Omental fat pad (tissue), 4 donors: ENCODE data around the gene KRTAP24-1. TPM values are rescaled to one million over a fixed set of nuclear protein-coding genes. Genes with fewer than 3 reads are reported as not detected.

Experiments
- ATAC-seq: fragments of 150-250 bp; one replicate; pipeline ENCODE4 v1.9.1; 2016; ENCODE audit warnings: mild to moderate bottlenecking, moderate library complexity; ENCODE audit not compliant: low FRiP score
- DNase-seq: peaks from one replicate; pipeline ENCODE4 v3.0.0-alpha.2; 2019; ENCODE audit warnings: low spot score
- total RNA-seq, 4 donors: library from RNA; depleted of rRNA; stranded (reverse); fragments of >200 nt; gene quantifications; one replicate each; pipeline ENCODE4 v1.1.0, GENCODE V29; 2016
- TF ChIP-seq, protein P1 (sequence below), 3 donors: fragments of 450-650 bp; IDR thresholded peaks; one replicate each; pipeline ENCODE4 v1.5.1; 2016 to 2017; ENCODE audit warnings: antibody characterized with exemption in 3 of 3, mild to moderate bottlenecking in 3 of 3, moderate library complexity in 2 of 3

The KRTAP24-1 gene
- total RNA-seq, 4 donors from 2014 or later = not detected

DNA sequence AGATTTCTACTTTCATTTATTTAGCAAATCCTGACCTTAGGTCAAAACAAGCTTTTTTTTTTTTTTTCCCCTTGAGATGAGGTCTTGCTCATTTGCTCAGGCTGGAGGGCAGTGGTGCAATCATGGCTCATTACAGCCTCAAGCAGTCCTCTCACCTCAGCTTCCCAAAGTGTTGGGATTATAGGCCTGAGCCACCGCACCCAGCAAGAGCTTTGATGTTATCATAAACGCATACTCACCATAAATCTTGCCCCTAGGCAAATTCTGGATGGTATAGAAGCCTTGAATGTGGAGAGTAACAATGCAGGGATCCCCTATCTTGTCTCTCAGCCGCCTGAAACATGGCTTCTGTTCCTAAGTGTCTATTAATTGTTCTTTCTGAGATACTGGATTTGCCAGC is 42.1 kb downstream of the KRTAP24-1 start:
- DNase-seq = no peak
- ATAC-seq = no peak
- TF ChIP-seq, protein P1, sequence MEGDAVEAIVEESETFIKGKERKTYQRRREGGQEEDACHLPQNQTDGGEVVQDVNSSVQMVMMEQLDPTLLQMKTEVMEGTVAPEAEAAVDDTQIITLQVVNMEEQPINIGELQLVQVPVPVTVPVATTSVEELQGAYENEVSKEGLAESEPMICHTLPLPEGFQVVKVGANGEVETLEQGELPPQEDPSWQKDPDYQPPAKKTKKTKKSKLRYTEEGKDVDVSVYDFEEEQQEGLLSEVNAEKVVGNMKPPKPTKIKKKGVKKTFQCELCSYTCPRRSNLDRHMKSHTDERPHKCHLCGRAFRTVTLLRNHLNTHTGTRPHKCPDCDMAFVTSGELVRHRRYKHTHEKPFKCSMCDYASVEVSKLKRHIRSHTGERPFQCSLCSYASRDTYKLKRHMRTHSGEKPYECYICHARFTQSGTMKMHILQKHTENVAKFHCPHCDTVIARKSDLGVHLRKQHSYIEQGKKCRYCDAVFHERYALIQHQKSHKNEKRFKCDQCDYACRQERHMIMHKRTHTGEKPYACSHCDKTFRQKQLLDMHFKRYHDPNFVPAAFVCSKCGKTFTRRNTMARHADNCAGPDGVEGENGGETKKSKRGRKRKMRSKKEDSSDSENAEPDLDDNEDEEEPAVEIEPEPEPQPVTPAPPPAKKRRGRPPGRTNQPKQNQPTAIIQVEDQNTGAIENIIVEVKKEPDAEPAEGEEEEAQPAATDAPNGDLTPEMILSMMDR (IDR thresholded peaks at IDR 0.05) = no peak

DNA sequence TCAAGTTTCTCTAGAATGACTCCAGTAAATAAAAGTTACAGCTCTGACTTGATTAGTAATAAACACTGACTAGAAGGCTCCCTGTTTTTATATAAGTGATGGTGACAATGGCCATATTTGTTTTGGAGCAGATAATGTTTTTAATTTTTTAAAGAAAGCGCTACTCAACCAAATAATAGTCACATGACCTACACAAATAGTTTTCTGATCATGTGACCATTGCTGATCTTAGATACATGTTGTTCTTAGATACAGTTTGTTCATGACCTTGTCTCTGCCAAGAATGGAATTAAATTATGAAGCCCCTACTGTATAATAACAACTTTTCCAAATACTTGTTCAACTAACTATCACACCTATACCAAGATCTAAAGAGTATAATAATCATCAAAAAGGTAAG is 44.6 kb downstream of the KRTAP24-1 start:
- TF ChIP-seq, protein P1 (IDR thresholded peaks at IDR 0.05) = no peak
- DNase-seq = no peak
- ATAC-seq = no peak

DNA sequence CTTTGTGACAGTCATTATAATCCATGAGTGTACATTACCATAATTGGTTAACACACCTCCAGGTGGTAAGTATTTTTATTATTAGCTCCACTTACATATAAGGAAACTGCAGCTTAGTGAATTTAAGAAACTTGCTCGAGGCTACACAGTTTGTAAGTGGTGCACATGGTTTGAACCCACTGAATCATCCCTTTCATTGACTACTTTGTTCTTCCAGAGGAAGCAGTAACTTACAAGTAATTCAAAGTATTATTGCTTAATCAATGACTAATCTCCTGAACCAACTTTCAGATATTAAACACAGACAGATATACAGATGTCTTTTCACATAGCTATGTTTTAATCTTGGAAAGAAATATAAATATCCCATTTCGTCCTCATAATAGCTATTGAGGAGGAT is 48.1 kb downstream of the KRTAP24-1 start:
- ATAC-seq (no peak), DNase-seq (no peak)
- TF ChIP-seq, protein P1 (IDR thresholded peaks at IDR 0.05) = no peak

DNA sequence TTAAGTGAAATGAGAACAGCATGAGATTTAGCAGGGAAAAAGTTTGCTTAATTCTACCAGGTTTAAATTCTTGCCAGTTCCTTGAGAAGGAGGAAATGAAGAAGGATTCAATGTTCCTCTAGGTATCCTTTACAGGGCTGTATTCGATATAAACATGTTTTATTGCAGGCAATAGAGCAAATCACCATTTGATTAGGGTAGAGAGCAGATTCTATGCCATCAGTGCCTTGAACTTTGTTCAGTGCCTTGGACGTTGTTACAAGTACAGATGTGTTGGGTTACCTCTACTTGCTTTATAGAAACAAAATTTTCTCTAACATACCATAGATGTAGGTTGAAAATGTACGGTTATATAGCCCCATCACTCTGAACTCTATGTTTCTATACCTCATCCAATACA is 48.7 kb downstream of the KRTAP24-1 start:
- DNase-seq (no peak), ATAC-seq (no peak)
- TF ChIP-seq, protein P1 (IDR thresholded peaks at IDR 0.05) = no peak

GRCh38 chr21:30233228-30234020 is 49.3 kb downstream of the KRTAP24-1 start:
- ATAC-seq (no peak), DNase-seq (no peak)
- TF ChIP-seq, protein P1 (IDR thresholded peaks at IDR 0.05) = no peak

- no peak for DNase-seq
- TF ChIP-seq, protein P1 (IDR thresholded peaks at IDR 0.05) = no peak
Measured at GRCh38 chr21:30232011-30232410, 50.7 kb downstream of the KRTAP24-1 start.

More at GRCh38 chr21:30232011-30232410, 50.7 kb downstream of the KRTAP24-1 start:
- ATAC-seq = no peak

Other genes with a start within 250 kb of the KRTAP24-1 start
- gene CLDN17, start 116.1 kb downstream of the KRTAP24-1 start, total RNA-seq = not detected
- gene CLDN8, start 66.9 kb downstream of the KRTAP24-1 start, total RNA-seq = not detected
- gene KRTAP25-1, start 6.6 kb upstream of the KRTAP24-1 start, total RNA-seq = not detected
- not detected for gene KRTAP26-1, start 37.4 kb upstream of the KRTAP24-1 start, total RNA-seq
- not detected for gene KRTAP27-1, start 54.7 kb upstream of the KRTAP24-1 start, total RNA-seq
- gene KRTAP23-1, start 65.7 kb upstream of the KRTAP24-1 start, total RNA-seq = not detected
- gene KRTAP13-2, start 89.3 kb upstream of the KRTAP24-1 start, total RNA-seq = not detected
- gene KRTAP13-1, start 113.1 kb upstream of the KRTAP24-1 start, total RNA-seq = not detected
- not detected for gene KRTAP13-3, start 143.0 kb upstream of the KRTAP24-1 start, total RNA-seq
- not detected for gene KRTAP13-4, start 147.3 kb upstream of the KRTAP24-1 start, total RNA-seq
- not detected for gene KRTAP15-1, start 157.3 kb upstream of the KRTAP24-1 start, total RNA-seq
- gene KRTAP19-1, start 197.4 kb upstream of the KRTAP24-1 start, total RNA-seq = not detected
- not detected for gene KRTAP19-2, start 204.5 kb upstream of the KRTAP24-1 start, total RNA-seq
- gene KRTAP19-3, start 209.1 kb upstream of the KRTAP24-1 start, total RNA-seq = not detected
- gene KRTAP19-4, start 214.2 kb upstream of the KRTAP24-1 start, total RNA-seq = not detected
- gene KRTAP19-5, start 219.2 kb upstream of the KRTAP24-1 start, total RNA-seq = not detected